A549 (cell line): Measurements from ENCODE around the gene TOE1. TPM values are rescaled to one million over a fixed set of nuclear protein-coding genes. Genes with fewer than 3 reads are reported as not detected.
A peak's percentile ranks its signal among the peaks of the same experiment; 100 is the strongest.

ENCODE experiments used
- ATAC-seq, 2 experiments: fragments of 200-7000 bp in 1 of 2; fragments of >200 bp in 1 of 2; cut with Nextera tagmentation in 1 of 2; cut with Tn5 transposase in 1 of 2; 3 replicates each; pipeline versions ENCODE4 v1.8.0 to v1.9.1; 2018 to 2020; ENCODE audit warnings: mild to moderate bottlenecking in 1 of 2, moderate library complexity in 1 of 2
- CTCF ChIA-PET: fragments of 300-600 bp; sonication (Branson Sonifier 250); formaldehyde crosslinking; extraction: SDS; loops from one replicate; lab custom pipeline; 2021; ENCODE audit warnings: antibody characterized with exemption, inconsistent platforms; lab: Yijun Ruan, JAX
- POLR2A ChIA-PET: fragments of 350-600 bp; formaldehyde crosslinking; extraction: SDS; loops from one replicate; lab custom pipeline; 2021; ENCODE audit warnings: antibody characterized with exemption, inconsistent platforms; lab: Yijun Ruan, JAX
- DNase-seq, 2 experiments: peaks; one replicate each; pipeline versions ENCODE4 v3.0.0 to v3.0.0-alpha.2; 2011 to 2016; ENCODE audit warnings: low read depth in 1 of 2, low spot score in 1 of 2
- FAIRE-seq: peaks from 2 replicates; lab custom pipeline; 2011; peaks lifted over from hg19 to GRCh38; lab: Jason Lieb, UNC
- H3K27ac ChIP-seq, 2 experiments: fragments of >200 bp; sonication (Bioruptor Twin); formaldehyde crosslinking; 3 replicates each; pipeline ENCODE4 v1.5.1; 2016 to 2017
- H3K4me1 ChIP-seq: fragments of >200 bp; sonication (Bioruptor Twin); formaldehyde crosslinking; 3 replicates; pipeline ENCODE4 v1.6.1; 2016
- H3K4me2 ChIP-seq: fragments of >200 bp; sonication (Bioruptor Twin); formaldehyde crosslinking; 3 replicates; pipeline ENCODE4 v1.6.1; 2016
- H3K4me3 ChIP-seq: fragments of >200 bp; sonication (Bioruptor Twin); formaldehyde crosslinking; 3 replicates; pipeline ENCODE4 v1.5.1; 2016
- H3K9me3 ChIP-seq: fragments of >200 bp; sonication (Bioruptor Twin); formaldehyde crosslinking; 3 replicates; pipeline ENCODE4 v1.6.1; 2016
- CEBPB ChIP-seq, 2 experiments: fragments of >200 bp in 1 of 2; sonication (Bioruptor Twin) in 1 of 2; formaldehyde crosslinking in 1 of 2; IDR thresholded peaks; 2 replicates each; pipeline ENCODE4 v1.6.1; 2012 to 2016
- HMGXB4 ChIP-seq: fragments of 250-450 bp; sonication (Bioruptor Pico); IDR thresholded peaks from 2 replicates; pipeline ENCODE4 v1.5.0; 2021; ENCODE audit warnings: mild to moderate bottlenecking, moderate library complexity, borderline replicate concordance
- HOXB13 ChIP-seq: fragments of 250-450 bp; sonication (Bioruptor Pico); IDR thresholded peaks from 2 replicates; pipeline ENCODE4 v1.5.0; 2020; ENCODE audit warnings: low read depth, mild to moderate bottlenecking, moderate library complexity
- JUN ChIP-seq, 2 experiments: fragments of >200 bp; sonication (Bioruptor Twin); formaldehyde crosslinking; IDR thresholded peaks; 2 replicates in 1 of 2; 3 replicates in 1 of 2; pipeline ENCODE4 v1.6.1; 2016 to 2017
- KDM1A ChIP-seq: fragments of 200-600 bp; sonication (generic); IDR thresholded peaks from 2 replicates; pipeline ENCODE4 v1.6.1; 2016; ENCODE audit warnings: low read depth, mild to moderate bottlenecking
- MAZ ChIP-seq: fragments of 150-350 bp; IDR thresholded peaks from 2 replicates; pipeline ENCODE4 v1.6.1; 2014; ENCODE audit warnings: antibody characterized with exemption, low read depth, low read length, borderline replicate concordance
- MYC ChIP-seq: IDR thresholded peaks from 2 replicates; pipeline ENCODE4 v1.6.1; 2012; ENCODE audit warnings: mild to moderate bottlenecking, inconsistent platforms, low read length, improper control_type of control experiment, borderline replicate concordance
- NFE2L2 ChIP-seq: fragments of 150-350 bp; conservative IDR thresholded peaks from 2 replicates; pipeline ENCODE4 v1.6.1; 2014; ENCODE audit warnings: low read length
- PHF8 ChIP-seq: fragments of 200-600 bp; sonication (generic); IDR thresholded peaks from 2 replicates; pipeline ENCODE4 v1.6.1; 2016; ENCODE audit warnings: low read depth, mild to moderate bottlenecking, antibody characterized with exemption, moderate library complexity, borderline replicate concordance
- RAD21 ChIP-seq, 2 experiments: fragments of >200 bp in 1 of 2; sonication (Bioruptor Twin) in 1 of 2; formaldehyde crosslinking in 1 of 2; IDR thresholded peaks in 1 of 2; conservative IDR thresholded peaks in 1 of 2; 2 replicates in 1 of 2; 3 replicates in 1 of 2; pipeline ENCODE4 v1.6.1; 2012 to 2018; ENCODE audit warnings: inconsistent platforms in 1 of 2
- RARB ChIP-seq: fragments of 250-450 bp; sonication (Bioruptor Pico); IDR thresholded peaks from 2 replicates; pipeline ENCODE4 v1.8.0; 2021; ENCODE audit warnings: mild to moderate bottlenecking, moderate library complexity
- RCOR1 ChIP-seq: fragments of 150-350 bp; IDR thresholded peaks from 2 replicates; pipeline ENCODE4 v1.6.1; 2014; ENCODE audit warnings: antibody characterized with exemption, low read length, low read depth
- REST ChIP-seq: fragments of 200-600 bp; sonication (generic); IDR thresholded peaks from 2 replicates; pipeline ENCODE4 v1.6.1; 2016; ENCODE audit warnings: antibody characterized with exemption, mild to moderate bottlenecking, moderate library complexity
- RFX5 ChIP-seq: fragments of 450-650 bp; IDR thresholded peaks from 2 replicates; pipeline ENCODE4 v1.7.1; 2014; ENCODE audit warnings: antibody characterized with exemption, mild to moderate bottlenecking, moderate library complexity
- SREBF2 ChIP-seq: fragments of 450-650 bp; IDR thresholded peaks from 2 replicates; pipeline ENCODE4 v1.6.1; 2014; ENCODE audit warnings: mild to moderate bottlenecking, moderate library complexity
- ZNF302 ChIP-seq: fragments of 250-450 bp; sonication (Bioruptor Pico); IDR thresholded peaks from 2 replicates; pipeline ENCODE4 v1.9.0; 2021; ENCODE audit warnings: inconsistent platforms, mild to moderate bottlenecking, moderate library complexity
- ZSCAN20 ChIP-seq: fragments of 250-450 bp; sonication (Bioruptor Pico); IDR thresholded peaks from 2 replicates; pipeline ENCODE4 v1.8.0; 2022; ENCODE audit warnings: mild to moderate bottlenecking, moderate library complexity
- WGBS: methylation state at CpG from one replicate; pipeline ENCODE4 v1.1.6; 2017; ENCODE audit errors: missing lambda C conversion rate; 5-methylcytosine and 5-hydroxymethylcytosine counted together
- polyA plus RNA-seq, 4 experiments: library from polyadenylated mRNA; depleted of rRNA in 3 of 4; stranded (reverse); fragments of >200 nt; fragmentation: RNase III in 1 of 4; extraction: RNeasy Plus Mini Kit Qiagen cat#74134 plus additional on column Dnase treatment in 1 of 4; gene quantifications; 2 replicates in 3 of 4; 3 replicates in 1 of 4; pipeline ENCODE4 v1.2.3, GENCODE V29; 2011 to 2017
- TF ChIP-seq, protein P1 (sequence below): fragments of 450-650 bp; IDR thresholded peaks from 2 replicates; pipeline ENCODE4 v1.6.1; 2014; ENCODE audit warnings: antibody characterized with exemption
- TF ChIP-seq, protein P2 (sequence below): fragments of >200 bp; sonication (Bioruptor Twin); formaldehyde crosslinking; IDR thresholded peaks from 3 replicates; pipeline ENCODE4 v1.5.1; 2016
- TF ChIP-seq, protein P3 (sequence below): fragments of >200 bp; sonication (Bioruptor Twin); formaldehyde crosslinking; IDR thresholded peaks from 2 replicates; pipeline ENCODE4 v1.6.1; 2016
- TF ChIP-seq, protein P4 (sequence below): IDR thresholded peaks from 2 replicates; pipeline ENCODE4 v1.6.1; 2012; ENCODE audit warnings: low read depth, borderline replicate concordance

Gene TOE1
- polyA plus RNA-seq, 2 of the 4 experiments (the other 2 are of a cell fraction) = 13.3 to 13.7 TPM

GRCh38 chr1:45340816-45341466 is 971 bp downstream of the TOE1 start:
- 14% methylated on average over 5 of the region's 6 CpGs for WGBS
- no peaks in the 10 kb centered on the region for H3K9me3 ChIP-seq
- FAIRE-seq (no peak), DNase-seq (peak in 1 of 2 experiments; percentile 19), ATAC-seq (peak in 1 of 2 experiments; percentile 8; a peak in 3 of 6 replicates)
- TF ChIP-seq NFE2L2 = no peak
- no peak for TF ChIP-seq ZNF302
- TF ChIP-seq MYC = no peak
- TF ChIP-seq, protein P1, sequence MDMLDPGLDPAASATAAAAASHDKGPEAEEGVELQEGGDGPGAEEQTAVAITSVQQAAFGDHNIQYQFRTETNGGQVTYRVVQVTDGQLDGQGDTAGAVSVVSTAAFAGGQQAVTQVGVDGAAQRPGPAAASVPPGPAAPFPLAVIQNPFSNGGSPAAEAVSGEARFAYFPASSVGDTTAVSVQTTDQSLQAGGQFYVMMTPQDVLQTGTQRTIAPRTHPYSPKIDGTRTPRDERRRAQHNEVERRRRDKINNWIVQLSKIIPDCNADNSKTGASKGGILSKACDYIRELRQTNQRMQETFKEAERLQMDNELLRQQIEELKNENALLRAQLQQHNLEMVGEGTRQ = no peak
- TF ChIP-seq, protein P2, sequence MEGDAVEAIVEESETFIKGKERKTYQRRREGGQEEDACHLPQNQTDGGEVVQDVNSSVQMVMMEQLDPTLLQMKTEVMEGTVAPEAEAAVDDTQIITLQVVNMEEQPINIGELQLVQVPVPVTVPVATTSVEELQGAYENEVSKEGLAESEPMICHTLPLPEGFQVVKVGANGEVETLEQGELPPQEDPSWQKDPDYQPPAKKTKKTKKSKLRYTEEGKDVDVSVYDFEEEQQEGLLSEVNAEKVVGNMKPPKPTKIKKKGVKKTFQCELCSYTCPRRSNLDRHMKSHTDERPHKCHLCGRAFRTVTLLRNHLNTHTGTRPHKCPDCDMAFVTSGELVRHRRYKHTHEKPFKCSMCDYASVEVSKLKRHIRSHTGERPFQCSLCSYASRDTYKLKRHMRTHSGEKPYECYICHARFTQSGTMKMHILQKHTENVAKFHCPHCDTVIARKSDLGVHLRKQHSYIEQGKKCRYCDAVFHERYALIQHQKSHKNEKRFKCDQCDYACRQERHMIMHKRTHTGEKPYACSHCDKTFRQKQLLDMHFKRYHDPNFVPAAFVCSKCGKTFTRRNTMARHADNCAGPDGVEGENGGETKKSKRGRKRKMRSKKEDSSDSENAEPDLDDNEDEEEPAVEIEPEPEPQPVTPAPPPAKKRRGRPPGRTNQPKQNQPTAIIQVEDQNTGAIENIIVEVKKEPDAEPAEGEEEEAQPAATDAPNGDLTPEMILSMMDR = no peak
- TF ChIP-seq SREBF2 = no peak
- no peak for TF ChIP-seq RARB (CRISPR knock-in tag)
- TF ChIP-seq, protein P3, sequence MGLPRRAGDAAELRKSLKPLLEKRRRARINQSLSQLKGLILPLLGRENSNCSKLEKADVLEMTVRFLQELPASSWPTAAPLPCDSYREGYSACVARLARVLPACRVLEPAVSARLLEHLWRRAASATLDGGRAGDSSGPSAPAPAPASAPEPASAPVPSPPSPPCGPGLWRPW = no peak
- TF ChIP-seq REST = no peak
- TF ChIP-seq ZSCAN20 (CRISPR knock-in tag) = no peak
- TF ChIP-seq JUN (IDR thresholded peaks at IDR 0.05) = no peak
- ChIA-PET CTCF (interaction anchor here (0.9 to 3.3 kb wide), 7 partner anchors 8 to 327 kb away, joined by 3 to 13 read pairs (median 5); no protein-coding TSS in a partner anchor), POLR2A (interaction anchor here (0.5 to 2.8 kb wide), 11 partner anchors 8 to 541 kb away, joined by 3 to 33 read pairs (median 10); partner anchors contain the start of genes CCDC163, HECTD3, HPDL and MMACHC)
- H3K4me2 ChIP-seq = peak overlapping the region; percentile 84
- H3K4me1 ChIP-seq = peaks cover 15% of the 10 kb centered on the region; the same call in 2 of the 3 replicates
- H3K27ac ChIP-seq = peak overlapping the region; percentile 96 to 97
- H3K4me3 ChIP-seq = peak overlapping the region; percentile 67

GRCh38 chr1:45344499-45344898 is 4.5 kb downstream of the TOE1 start:
- FAIRE-seq (no peak), DNase-seq (no peak)
- Histone ChIP-seq H3K4me3 (no peak overlapping the region), H3K4me2 (no peak overlapping the region), H3K27ac (no peak overlapping the region), H3K4me1 (peaks cover 17% of the 10 kb centered on the region)
- CTCF ChIA-PET = interaction anchor here (1.4 kb wide), 1 partner anchor 18 kb away, joined by 3 read pairs; the partner anchor contains the start of gene HPDL
- TF ChIP-seq CEBPB (IDR thresholded peaks at IDR 0.05) (no peak), HOXB13 (CRISPR knock-in tag) (no peak), RCOR1 (no peak), MAZ (no peak), RFX5 (no peak), RARB (CRISPR knock-in tag) (no peak), KDM1A (no peak), RAD21 (conservative IDR thresholded peaks at IDR 0.05 in 1 of 2, IDR thresholded peaks at IDR 0.05 in 1 of 2) (no peak), PHF8 (no peak), HMGXB4 (CRISPR knock-in tag) (no peak)
- TF ChIP-seq, protein P4, sequence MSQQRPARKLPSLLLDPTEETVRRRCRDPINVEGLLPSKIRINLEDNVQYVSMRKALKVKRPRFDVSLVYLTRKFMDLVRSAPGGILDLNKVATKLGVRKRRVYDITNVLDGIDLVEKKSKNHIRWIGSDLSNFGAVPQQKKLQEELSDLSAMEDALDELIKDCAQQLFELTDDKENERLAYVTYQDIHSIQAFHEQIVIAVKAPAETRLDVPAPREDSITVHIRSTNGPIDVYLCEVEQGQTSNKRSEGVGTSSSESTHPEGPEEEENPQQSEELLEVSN = no peak
- TF ChIP-seq, all 56 proteins: peak for 0
- WGBS = no CpG with 5 or more reads among the region's 2 CpGs
- no peak for ATAC-seq
- H3K9me3 ChIP-seq = no peaks in the 10 kb centered on the region
- POLR2A ChIA-PET = no interaction called here
